Measurements from ENCODE around the gene PTPRN. TPM values are rescaled to one million over a fixed set of nuclear protein-coding genes. Genes with fewer than 3 reads are reported as not detected.

Gene PTPRN
- polyA plus RNA-seq, 2 of the 4 experiments (the other 2 are of a cell fraction), result 0.44 to 1.1 TPM

- 28% methylated on average over 6 of the region's 6 CpGs for WGBS (ENCODE audit: missing lambda C conversion rate)
- Histone ChIP-seq H3K27ac (peak overlapping the region; percentile 90 to 96), H3K9me3 (no peaks in the 10 kb centered on the region), H3K4me3 (peak overlapping the region; percentile 78), H3K4me2 (peak overlapping the region; percentile 90), H3K4me1 (peaks cover 45% of the 10 kb centered on the region)
- FAIRE-seq (no peak), ATAC-seq (no peak), DNase-seq (ENCODE audit: low read depth in 1 of 2, low spot score in 1 of 2) (no peak)
- TF ChIP-seq POLR2A (IDR thresholded peaks at IDR 0.05; ENCODE audit: low read length), result no peak
- TF ChIP-seq NFE2L2 (conservative IDR thresholded peaks at IDR 0.05; ENCODE audit: low read length), result no peak
- TF ChIP-seq NR3C1 (IDR thresholded peaks at IDR 0.05), result no peak
- TF ChIP-seq MYC (IDR thresholded peaks at IDR 0.05; ENCODE audit: borderline replicate concordance, low read length), result no peak
- peak; percentile 60 for TF ChIP-seq ZFP36 (IDR thresholded peaks at IDR 0.05; ENCODE audit: borderline replicate concordance, partially characterized antibody)
- CTCF ChIA-PET, result interaction anchor here (0.9 to 3.4 kb wide), 14 partner anchors 8 to 347 kb away, joined by 3 to 34 read pairs (median 4); partner anchors contain the start of gene DNAJB2
- POLR2A ChIA-PET, result interaction anchor here (0.7 to 1.9 kb wide), 11 partner anchors 9 to 143 kb away, joined by 3 to 14 read pairs (median 6); partner anchors contain the start of genes ABCB6, ANKZF1, ATG9A and DNAJB2
Observed at GRCh38 chr2:219244789-219245147, 64.4 kb downstream of the PTPRN start.

- CTCF ChIA-PET, result interaction anchor here (2.8 to 3.4 kb wide), 2 partner anchors 35 to 51 kb away, joined by 19 to 20 read pairs; partner anchors contain the start of gene DNAJB2
Observed at GRCh38 chr2:219243291-219243761, 65.9 kb downstream of the PTPRN start.

More at GRCh38 chr2:219243291-219243761, 65.9 kb downstream of the PTPRN start:
- Histone ChIP-seq H3K27ac (no peak overlapping the region), H3K9me3 (no peaks in the 10 kb centered on the region), H3K4me3 (no peak overlapping the region), H3K4me2 (no peak overlapping the region), H3K4me1 (peaks cover 32% of the 10 kb centered on the region)
- 89% methylated on average over 28 of the region's 28 CpGs for WGBS (ENCODE audit: missing lambda C conversion rate)
- ATAC-seq, result no peak
- FAIRE-seq, result no peak
- POLR2A ChIA-PET, result interaction anchor here (0.6 kb wide), 1 partner anchor 30 kb away, joined by 7 read pairs; no protein-coding TSS in a partner anchor
- TF ChIP-seq POLR2A (IDR thresholded peaks at IDR 0.05; ENCODE audit: low read length), result 0 out of 2 replicates have a peak, but pooled peaks have one; percentile 11
- no peak for TF ChIP-seq SREBF2 (IDR thresholded peaks at IDR 0.05)
- TF ChIP-seq, protein P1, sequence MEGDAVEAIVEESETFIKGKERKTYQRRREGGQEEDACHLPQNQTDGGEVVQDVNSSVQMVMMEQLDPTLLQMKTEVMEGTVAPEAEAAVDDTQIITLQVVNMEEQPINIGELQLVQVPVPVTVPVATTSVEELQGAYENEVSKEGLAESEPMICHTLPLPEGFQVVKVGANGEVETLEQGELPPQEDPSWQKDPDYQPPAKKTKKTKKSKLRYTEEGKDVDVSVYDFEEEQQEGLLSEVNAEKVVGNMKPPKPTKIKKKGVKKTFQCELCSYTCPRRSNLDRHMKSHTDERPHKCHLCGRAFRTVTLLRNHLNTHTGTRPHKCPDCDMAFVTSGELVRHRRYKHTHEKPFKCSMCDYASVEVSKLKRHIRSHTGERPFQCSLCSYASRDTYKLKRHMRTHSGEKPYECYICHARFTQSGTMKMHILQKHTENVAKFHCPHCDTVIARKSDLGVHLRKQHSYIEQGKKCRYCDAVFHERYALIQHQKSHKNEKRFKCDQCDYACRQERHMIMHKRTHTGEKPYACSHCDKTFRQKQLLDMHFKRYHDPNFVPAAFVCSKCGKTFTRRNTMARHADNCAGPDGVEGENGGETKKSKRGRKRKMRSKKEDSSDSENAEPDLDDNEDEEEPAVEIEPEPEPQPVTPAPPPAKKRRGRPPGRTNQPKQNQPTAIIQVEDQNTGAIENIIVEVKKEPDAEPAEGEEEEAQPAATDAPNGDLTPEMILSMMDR (IDR thresholded peaks at IDR 0.05), result no peak
- TF ChIP-seq CBX8 (IDR thresholded peaks at IDR 0.05), result no peak
- no peak for DNase-seq (ENCODE audit: low read depth in 1 of 2, low spot score in 1 of 2)

Small RNAs within 50 kb of the gene (small RNA-seq; reads per million reads assigned to genes)
- gene AC053503.3 (0 reads per million in 6 experiments), gene MIR153-1 (0 to 4.8 (median 0.02) reads per million in 6 experiments)

Other genes starting within 250 kb of the PTPRN start
- not detected in 2 replicates for gene IHH, start 248.5 kb downstream of the PTPRN start, polyA plus RNA-seq (2011; rRNA removed)
- 0.08 to 0.13 TPM (median 0.10 TPM) in 3 replicates for gene IHH, start 248.5 kb downstream of the PTPRN start, polyA plus RNA-seq (2017; fragmentation: RNase III; extraction: RNeasy Plus Mini Kit Qiagen cat#74134 plus additional on column Dnase treatment)
- 31.8 and 34.7 TPM in 2 replicates for gene NHEJ1, start 148.6 kb downstream of the PTPRN start, polyA plus RNA-seq (2011; rRNA removed)
- gene NHEJ1, start 148.6 kb downstream of the PTPRN start, polyA plus RNA-seq (2017; fragmentation: RNase III; extraction: RNeasy Plus Mini Kit Qiagen cat#74134 plus additional on column Dnase treatment), result 18.5 to 19.1 TPM (median 18.8 TPM) in 3 replicates
- 0.39 and 0.66 TPM in 2 replicates for gene SLC23A3, start 139.4 kb downstream of the PTPRN start, polyA plus RNA-seq (2011; rRNA removed)
- gene SLC23A3, start 139.4 kb downstream of the PTPRN start, polyA plus RNA-seq (2017; fragmentation: RNase III; extraction: RNeasy Plus Mini Kit Qiagen cat#74134 plus additional on column Dnase treatment), result 0.80 to 0.90 TPM (median 0.83 TPM) in 3 replicates
- gene CNPPD1, start 132.5 kb downstream of the PTPRN start, polyA plus RNA-seq (2011; rRNA removed), result 22.1 and 27.6 TPM in 2 replicates
- gene CNPPD1, start 132.5 kb downstream of the PTPRN start, polyA plus RNA-seq (2017; fragmentation: RNase III; extraction: RNeasy Plus Mini Kit Qiagen cat#74134 plus additional on column Dnase treatment), result 22.4 to 24.0 TPM (median 23.6 TPM) in 3 replicates
- gene RETREG2, start 131.1 kb downstream of the PTPRN start, polyA plus RNA-seq (2011; rRNA removed), result 67.5 and 83.2 TPM in 2 replicates
- 42.7 to 53.3 TPM (median 52.8 TPM) in 3 replicates for gene RETREG2, start 131.1 kb downstream of the PTPRN start, polyA plus RNA-seq (2017; fragmentation: RNase III; extraction: RNeasy Plus Mini Kit Qiagen cat#74134 plus additional on column Dnase treatment)
- gene ZFAND2B, start 102.6 kb downstream of the PTPRN start, polyA plus RNA-seq (2011; rRNA removed), result 29.1 and 30.3 TPM in 2 replicates
- 18.8 to 21.2 TPM (median 19.0 TPM) in 3 replicates for gene ZFAND2B, start 102.6 kb downstream of the PTPRN start, polyA plus RNA-seq (2017; fragmentation: RNase III; extraction: RNeasy Plus Mini Kit Qiagen cat#74134 plus additional on column Dnase treatment)
- gene ABCB6, start 90.4 kb downstream of the PTPRN start, polyA plus RNA-seq (2011; rRNA removed), result 62.5 and 71.0 TPM in 2 replicates
- 48.8 to 55.0 TPM (median 51.3 TPM) in 3 replicates for gene ABCB6, start 90.4 kb downstream of the PTPRN start, polyA plus RNA-seq (2017; fragmentation: RNase III; extraction: RNeasy Plus Mini Kit Qiagen cat#74134 plus additional on column Dnase treatment)
- gene ATG9A, start 79.8 kb downstream of the PTPRN start, polyA plus RNA-seq (2011; rRNA removed), result 75.2 and 115 TPM in 2 replicates
- gene ATG9A, start 79.8 kb downstream of the PTPRN start, polyA plus RNA-seq (2017; fragmentation: RNase III; extraction: RNeasy Plus Mini Kit Qiagen cat#74134 plus additional on column Dnase treatment), result 34.6 to 41.9 TPM (median 39.2 TPM) in 3 replicates
- 29.5 and 30.3 TPM in 2 replicates for gene ANKZF1, start 79.6 kb downstream of the PTPRN start, polyA plus RNA-seq (2011; rRNA removed)
- 17.7 to 25.1 TPM (median 23.2 TPM) in 3 replicates for gene ANKZF1, start 79.6 kb downstream of the PTPRN start, polyA plus RNA-seq (2017; fragmentation: RNase III; extraction: RNeasy Plus Mini Kit Qiagen cat#74134 plus additional on column Dnase treatment)
- 8.7 and 10.0 TPM in 2 replicates for gene GLB1L, start 64.0 kb downstream of the PTPRN start, polyA plus RNA-seq (2011; rRNA removed)
- 5.8 to 8.0 TPM (median 5.9 TPM) in 3 replicates for gene GLB1L, start 64.0 kb downstream of the PTPRN start, polyA plus RNA-seq (2017; fragmentation: RNase III; extraction: RNeasy Plus Mini Kit Qiagen cat#74134 plus additional on column Dnase treatment)
- gene STK16, start 63.9 kb downstream of the PTPRN start, polyA plus RNA-seq (2011; rRNA removed), result 43.3 and 53.0 TPM in 2 replicates
- gene STK16, start 63.9 kb downstream of the PTPRN start, polyA plus RNA-seq (2017; fragmentation: RNase III; extraction: RNeasy Plus Mini Kit Qiagen cat#74134 plus additional on column Dnase treatment), result 36.9 to 40.4 TPM (median 37.0 TPM) in 3 replicates
- 0.94 and 1.3 TPM in 2 replicates for gene TUBA4B, start 56.2 kb downstream of the PTPRN start, polyA plus RNA-seq (2011; rRNA removed)
- 0.55 to 0.73 TPM (median 0.71 TPM) in 3 replicates for gene TUBA4B, start 56.2 kb downstream of the PTPRN start, polyA plus RNA-seq (2017; fragmentation: RNase III; extraction: RNeasy Plus Mini Kit Qiagen cat#74134 plus additional on column Dnase treatment)
- gene TUBA4A, start 55.5 kb downstream of the PTPRN start, polyA plus RNA-seq (2011; rRNA removed), result 222 and 251 TPM in 2 replicates
- 450 to 495 TPM (median 462 TPM) in 3 replicates for gene TUBA4A, start 55.5 kb downstream of the PTPRN start, polyA plus RNA-seq (2017; fragmentation: RNase III; extraction: RNeasy Plus Mini Kit Qiagen cat#74134 plus additional on column Dnase treatment)
- gene DNAJB2, start 30.0 kb downstream of the PTPRN start, polyA plus RNA-seq (2011; rRNA removed), result 25.6 and 31.0 TPM in 2 replicates
- 37.5 to 55.5 TPM (median 53.7 TPM) in 3 replicates for gene DNAJB2, start 30.0 kb downstream of the PTPRN start, polyA plus RNA-seq (2017; fragmentation: RNase III; extraction: RNeasy Plus Mini Kit Qiagen cat#74134 plus additional on column Dnase treatment)
- not detected in 2 replicates for gene RESP18, start 23.3 kb upstream of the PTPRN start, polyA plus RNA-seq (2011; rRNA removed)
- gene RESP18, start 23.3 kb upstream of the PTPRN start, polyA plus RNA-seq (2017; fragmentation: RNase III; extraction: RNeasy Plus Mini Kit Qiagen cat#74134 plus additional on column Dnase treatment), result not detected in 3 replicates
- gene DNPEP, start 78.5 kb upstream of the PTPRN start, polyA plus RNA-seq (2011; rRNA removed), result 29.0 and 38.4 TPM in 2 replicates
- 40.8 to 42.8 TPM (median 40.9 TPM) in 3 replicates for gene DNPEP, start 78.5 kb upstream of the PTPRN start, polyA plus RNA-seq (2017; fragmentation: RNase III; extraction: RNeasy Plus Mini Kit Qiagen cat#74134 plus additional on column Dnase treatment)
- 0.06 and 0.20 TPM in 2 replicates for gene DES, start 109.0 kb upstream of the PTPRN start, polyA plus RNA-seq (2011; rRNA removed)
- gene DES, start 109.0 kb upstream of the PTPRN start, polyA plus RNA-seq (2017; fragmentation: RNase III; extraction: RNeasy Plus Mini Kit Qiagen cat#74134 plus additional on column Dnase treatment), result 0.09 TPM in 1 of 3 replicates, not detected in the others
- 2.3 TPM in 2 replicates for gene SPEG, start 125.4 kb upstream of the PTPRN start, polyA plus RNA-seq (2011; rRNA removed)
- gene SPEG, start 125.4 kb upstream of the PTPRN start, polyA plus RNA-seq (2017; fragmentation: RNase III; extraction: RNeasy Plus Mini Kit Qiagen cat#74134 plus additional on column Dnase treatment), result 9.3 to 13.0 TPM (median 11.5 TPM) in 3 replicates
- 46.2 and 55.3 TPM in 2 replicates for gene GMPPA, start 189.5 kb upstream of the PTPRN start, polyA plus RNA-seq (2011; rRNA removed)
- 31.3 to 38.4 TPM (median 36.2 TPM) in 3 replicates for gene GMPPA, start 189.5 kb upstream of the PTPRN start, polyA plus RNA-seq (2017; fragmentation: RNase III; extraction: RNeasy Plus Mini Kit Qiagen cat#74134 plus additional on column Dnase treatment)
- gene ASIC4, start 205.1 kb upstream of the PTPRN start, polyA plus RNA-seq (2011; rRNA removed), result 0.04 and 0.13 TPM in 2 replicates
- 0.07 to 0.08 TPM in 2 of 3 replicates, not detected in the other for gene ASIC4, start 205.1 kb upstream of the PTPRN start, polyA plus RNA-seq (2017; fragmentation: RNase III; extraction: RNeasy Plus Mini Kit Qiagen cat#74134 plus additional on column Dnase treatment)
- gene CHPF, start 234.4 kb upstream of the PTPRN start, polyA plus RNA-seq (2011; rRNA removed), result 9.0 and 10.2 TPM in 2 replicates
- gene CHPF, start 234.4 kb upstream of the PTPRN start, polyA plus RNA-seq (2017; fragmentation: RNase III; extraction: RNeasy Plus Mini Kit Qiagen cat#74134 plus additional on column Dnase treatment), result 11.8 to 15.1 TPM (median 14.8 TPM) in 3 replicates
- 0.31 and 0.33 TPM in 2 replicates for gene TMEM198, start 234.6 kb upstream of the PTPRN start, polyA plus RNA-seq (2011; rRNA removed)
- gene TMEM198, start 234.6 kb upstream of the PTPRN start, polyA plus RNA-seq (2017; fragmentation: RNase III; extraction: RNeasy Plus Mini Kit Qiagen cat#74134 plus additional on column Dnase treatment), result 0.26 to 0.42 TPM (median 0.37 TPM) in 3 replicates